ENCODE results near the gene PAX7. TPM values are rescaled to one million over a fixed set of nuclear protein-coding genes. Genes with fewer than 3 reads are reported as not detected.

The PAX7 gene
- polyA plus RNA-seq, 1 donor from 2014 or later, result not detected

DNA sequence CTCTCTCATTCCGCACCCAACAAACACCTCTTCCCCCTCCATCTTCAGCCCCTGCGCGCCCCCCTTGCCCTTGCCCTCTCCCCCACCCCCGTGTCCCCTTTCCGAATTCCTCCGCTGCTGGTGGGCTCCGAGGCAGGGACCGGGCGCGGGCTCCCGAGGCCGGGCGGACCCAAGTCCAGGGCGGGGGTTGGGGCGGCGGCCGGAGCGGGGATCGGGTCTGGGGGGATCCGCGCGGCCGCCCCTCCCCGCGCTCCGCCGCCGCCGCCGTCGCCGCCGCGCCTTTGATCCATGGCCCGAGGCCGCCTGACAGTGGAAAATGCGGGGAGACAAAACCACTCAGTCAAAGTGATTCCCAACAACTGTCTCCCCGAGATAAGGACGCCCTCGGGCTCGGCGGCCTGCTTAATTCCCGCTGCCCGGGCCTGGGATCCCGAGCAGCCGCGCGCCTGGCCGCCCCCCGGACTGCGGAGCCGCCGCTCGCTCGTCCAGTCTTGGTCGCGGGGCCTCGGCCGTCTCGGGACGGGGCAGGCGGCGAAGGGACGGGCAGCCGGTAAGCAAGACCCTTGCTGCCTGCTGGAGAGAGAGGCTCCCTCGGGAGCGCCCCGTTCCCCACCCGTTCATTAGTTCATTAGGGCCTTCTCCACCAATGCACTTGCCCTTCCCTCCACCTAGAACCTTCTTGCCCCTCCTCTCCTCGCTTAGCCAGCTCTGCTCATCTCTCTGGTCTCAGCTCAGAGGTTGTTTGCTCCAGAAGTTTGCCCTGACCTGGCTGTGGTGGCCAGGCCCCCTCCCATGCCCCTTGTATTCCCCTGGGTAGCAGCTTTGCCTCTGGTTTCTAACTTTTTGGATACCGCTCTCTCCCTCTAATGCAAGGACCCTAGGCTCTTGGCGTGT, 86.4 kb downstream of the PAX7 start:
- Histone ChIP-seq H2AFZ (ENCODE audit: low read depth, low read length) (no peak overlapping the region), H3K9me3 (ENCODE audit: low read length) (no peaks in the 10 kb centered on the region)

GRCh38 chr1:18719786-18720451, 89.3 kb downstream of the PAX7 start:
- Histone ChIP-seq H3K9me2 (ENCODE audit: insufficient read depth, low read length) (no peaks in the 10 kb centered on the region), H3K4me3 (ENCODE audit: low read length) (no peak overlapping the region), H3K36me3 (ENCODE audit: insufficient read depth, low read length) (no peaks in the 10 kb centered on the region), H3K27me3 (ENCODE audit: insufficient read depth, low read depth, low read length) (peaks cover 30% of the 10 kb centered on the region), H4K20me1 (ENCODE audit: insufficient read depth) (no peaks in the 10 kb centered on the region), H3K4me2 (ENCODE audit: low read length) (no peak overlapping the region), H3K79me2 (replicated peaks; ENCODE audit: insufficient read depth, low read length) (no peaks in the 10 kb centered on the region), H3K9me3 (ENCODE audit: low read length) (no peaks in the 10 kb centered on the region), H3K27ac (ENCODE audit: low read length) (no peak overlapping the region), H2AFZ (ENCODE audit: low read depth, low read length) (no peak overlapping the region), H3K9ac (ENCODE audit: low read length) (no peak overlapping the region), H3F3A (ENCODE audit: insufficient read depth, low read length, poor library complexity, severe bottlenecking) (no peaks in the 10 kb centered on the region)
- no peak for TF ChIP-seq MXI1 (conservative IDR thresholded peaks at IDR 0.05; ENCODE audit: poor library complexity, severe bottlenecking)
- no peak for TF ChIP-seq EZH2 (IDR thresholded peaks at IDR 0.05; ENCODE audit: borderline replicate concordance, insufficient read depth, low read length, poor library complexity, severe bottlenecking)
- TF ChIP-seq, protein P1, sequence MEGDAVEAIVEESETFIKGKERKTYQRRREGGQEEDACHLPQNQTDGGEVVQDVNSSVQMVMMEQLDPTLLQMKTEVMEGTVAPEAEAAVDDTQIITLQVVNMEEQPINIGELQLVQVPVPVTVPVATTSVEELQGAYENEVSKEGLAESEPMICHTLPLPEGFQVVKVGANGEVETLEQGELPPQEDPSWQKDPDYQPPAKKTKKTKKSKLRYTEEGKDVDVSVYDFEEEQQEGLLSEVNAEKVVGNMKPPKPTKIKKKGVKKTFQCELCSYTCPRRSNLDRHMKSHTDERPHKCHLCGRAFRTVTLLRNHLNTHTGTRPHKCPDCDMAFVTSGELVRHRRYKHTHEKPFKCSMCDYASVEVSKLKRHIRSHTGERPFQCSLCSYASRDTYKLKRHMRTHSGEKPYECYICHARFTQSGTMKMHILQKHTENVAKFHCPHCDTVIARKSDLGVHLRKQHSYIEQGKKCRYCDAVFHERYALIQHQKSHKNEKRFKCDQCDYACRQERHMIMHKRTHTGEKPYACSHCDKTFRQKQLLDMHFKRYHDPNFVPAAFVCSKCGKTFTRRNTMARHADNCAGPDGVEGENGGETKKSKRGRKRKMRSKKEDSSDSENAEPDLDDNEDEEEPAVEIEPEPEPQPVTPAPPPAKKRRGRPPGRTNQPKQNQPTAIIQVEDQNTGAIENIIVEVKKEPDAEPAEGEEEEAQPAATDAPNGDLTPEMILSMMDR (IDR thresholded peaks at IDR 0.05; ENCODE audit: poor library complexity, severe bottlenecking), result no peak
- no peak for TF ChIP-seq EP300 (conservative IDR thresholded peaks at IDR 0.05; ENCODE audit: poor library complexity, severe bottlenecking)
- TF ChIP-seq, protein P2, sequence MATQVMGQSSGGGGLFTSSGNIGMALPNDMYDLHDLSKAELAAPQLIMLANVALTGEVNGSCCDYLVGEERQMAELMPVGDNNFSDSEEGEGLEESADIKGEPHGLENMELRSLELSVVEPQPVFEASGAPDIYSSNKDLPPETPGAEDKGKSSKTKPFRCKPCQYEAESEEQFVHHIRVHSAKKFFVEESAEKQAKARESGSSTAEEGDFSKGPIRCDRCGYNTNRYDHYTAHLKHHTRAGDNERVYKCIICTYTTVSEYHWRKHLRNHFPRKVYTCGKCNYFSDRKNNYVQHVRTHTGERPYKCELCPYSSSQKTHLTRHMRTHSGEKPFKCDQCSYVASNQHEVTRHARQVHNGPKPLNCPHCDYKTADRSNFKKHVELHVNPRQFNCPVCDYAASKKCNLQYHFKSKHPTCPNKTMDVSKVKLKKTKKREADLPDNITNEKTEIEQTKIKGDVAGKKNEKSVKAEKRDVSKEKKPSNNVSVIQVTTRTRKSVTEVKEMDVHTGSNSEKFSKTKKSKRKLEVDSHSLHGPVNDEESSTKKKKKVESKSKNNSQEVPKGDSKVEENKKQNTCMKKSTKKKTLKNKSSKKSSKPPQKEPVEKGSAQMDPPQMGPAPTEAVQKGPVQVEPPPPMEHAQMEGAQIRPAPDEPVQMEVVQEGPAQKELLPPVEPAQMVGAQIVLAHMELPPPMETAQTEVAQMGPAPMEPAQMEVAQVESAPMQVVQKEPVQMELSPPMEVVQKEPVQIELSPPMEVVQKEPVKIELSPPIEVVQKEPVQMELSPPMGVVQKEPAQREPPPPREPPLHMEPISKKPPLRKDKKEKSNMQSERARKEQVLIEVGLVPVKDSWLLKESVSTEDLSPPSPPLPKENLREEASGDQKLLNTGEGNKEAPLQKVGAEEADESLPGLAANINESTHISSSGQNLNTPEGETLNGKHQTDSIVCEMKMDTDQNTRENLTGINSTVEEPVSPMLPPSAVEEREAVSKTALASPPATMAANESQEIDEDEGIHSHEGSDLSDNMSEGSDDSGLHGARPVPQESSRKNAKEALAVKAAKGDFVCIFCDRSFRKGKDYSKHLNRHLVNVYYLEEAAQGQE (IDR thresholded peaks at IDR 0.05; ENCODE audit: borderline replicate concordance), result no peak
- TF ChIP-seq SMC3 (conservative IDR thresholded peaks at IDR 0.05; ENCODE audit: poor library complexity), result no peak
- TF ChIP-seq TAF1 (IDR thresholded peaks at IDR 0.05; ENCODE audit: low read depth), result no peak

More for the DNA sequence above, 86.4 kb downstream of the PAX7 start:
- H3F3A ChIP-seq (ENCODE audit: insufficient read depth, low read length, poor library complexity, severe bottlenecking), result no peaks in the 10 kb centered on the region
- H3K4me2 ChIP-seq (ENCODE audit: low read length), result no peak overlapping the region
- H3K36me3 ChIP-seq (ENCODE audit: insufficient read depth, low read length), result no peaks in the 10 kb centered on the region
- H3K9me2 ChIP-seq (ENCODE audit: insufficient read depth, low read length), result no peaks in the 10 kb centered on the region
- no peaks in the 10 kb centered on the region for H4K20me1 ChIP-seq (ENCODE audit: insufficient read depth)
- peak overlapping the region; percentile 38 for H3K9ac ChIP-seq (ENCODE audit: low read length)
- peaks cover 30% of the 10 kb centered on the region for H3K27me3 ChIP-seq (ENCODE audit: insufficient read depth, low read depth, low read length)
- TF ChIP-seq MXI1 (conservative IDR thresholded peaks at IDR 0.05; ENCODE audit: poor library complexity, severe bottlenecking), result no peak
- TF ChIP-seq, protein P2 (IDR thresholded peaks at IDR 0.05; ENCODE audit: borderline replicate concordance), result no peak
- no peak for TF ChIP-seq POLR2AphosphoS5 (IDR thresholded peaks at IDR 0.05)
- no peak for TF ChIP-seq SMC3 (conservative IDR thresholded peaks at IDR 0.05; ENCODE audit: poor library complexity)
- TF ChIP-seq TAF1 (IDR thresholded peaks at IDR 0.05; ENCODE audit: low read depth), result no peak
- no peak for TF ChIP-seq RAD21 (conservative IDR thresholded peaks at IDR 0.05)
- TF ChIP-seq, protein P1 (IDR thresholded peaks at IDR 0.05; ENCODE audit: poor library complexity, severe bottlenecking), result no peak
- no peak for TF ChIP-seq EP300 (conservative IDR thresholded peaks at IDR 0.05; ENCODE audit: poor library complexity, severe bottlenecking)
- no peak for TF ChIP-seq EZH2 (IDR thresholded peaks at IDR 0.05; ENCODE audit: borderline replicate concordance, insufficient read depth, low read length, poor library complexity, severe bottlenecking)
- H3K27ac ChIP-seq (ENCODE audit: low read length), result no peak overlapping the region
- H3K4me3 ChIP-seq (ENCODE audit: low read length), result peak overlapping the region; percentile 49
- H3K79me2 ChIP-seq (replicated peaks; ENCODE audit: insufficient read depth, low read length), result no peaks in the 10 kb centered on the region
